ENCODE measurements around the gene DNM3.

DNA sequence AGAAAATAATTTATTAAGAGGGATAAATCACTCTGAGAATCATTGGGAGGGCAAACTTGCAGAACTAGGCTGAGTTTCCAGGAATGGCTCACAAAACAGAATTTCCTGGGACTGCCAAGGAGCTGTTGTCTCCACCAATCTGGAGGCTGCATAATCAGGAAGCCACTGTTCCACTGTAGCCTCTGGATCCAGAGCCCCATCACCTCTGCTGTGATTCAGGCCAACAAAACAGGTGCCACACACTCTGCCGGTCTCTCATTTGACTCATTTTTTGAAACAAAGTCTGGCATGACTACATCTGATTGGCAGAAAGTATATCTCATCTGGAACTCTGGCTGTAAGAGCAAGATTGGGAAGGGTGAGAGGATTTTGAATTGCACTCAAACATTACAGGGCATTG lies 400.2 kb downstream of the DNM3 start:
- TF ChIP-seq, protein P1, sequence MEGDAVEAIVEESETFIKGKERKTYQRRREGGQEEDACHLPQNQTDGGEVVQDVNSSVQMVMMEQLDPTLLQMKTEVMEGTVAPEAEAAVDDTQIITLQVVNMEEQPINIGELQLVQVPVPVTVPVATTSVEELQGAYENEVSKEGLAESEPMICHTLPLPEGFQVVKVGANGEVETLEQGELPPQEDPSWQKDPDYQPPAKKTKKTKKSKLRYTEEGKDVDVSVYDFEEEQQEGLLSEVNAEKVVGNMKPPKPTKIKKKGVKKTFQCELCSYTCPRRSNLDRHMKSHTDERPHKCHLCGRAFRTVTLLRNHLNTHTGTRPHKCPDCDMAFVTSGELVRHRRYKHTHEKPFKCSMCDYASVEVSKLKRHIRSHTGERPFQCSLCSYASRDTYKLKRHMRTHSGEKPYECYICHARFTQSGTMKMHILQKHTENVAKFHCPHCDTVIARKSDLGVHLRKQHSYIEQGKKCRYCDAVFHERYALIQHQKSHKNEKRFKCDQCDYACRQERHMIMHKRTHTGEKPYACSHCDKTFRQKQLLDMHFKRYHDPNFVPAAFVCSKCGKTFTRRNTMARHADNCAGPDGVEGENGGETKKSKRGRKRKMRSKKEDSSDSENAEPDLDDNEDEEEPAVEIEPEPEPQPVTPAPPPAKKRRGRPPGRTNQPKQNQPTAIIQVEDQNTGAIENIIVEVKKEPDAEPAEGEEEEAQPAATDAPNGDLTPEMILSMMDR (IDR thresholded peaks at IDR 0.05; ENCODE audit: insufficient read depth, low read depth, low read length), result no peak
- TF ChIP-seq EZH2 (IDR thresholded peaks at IDR 0.05; ENCODE audit: insufficient read depth, low read length), result no peak
